Mesodermal cell (in vitro differentiated cells): ENCODE data around the gene CCDC148.
"Not testable (repeated sequence)": the region's sequence is repeated elsewhere in the genome, so short reads cannot be mapped to it uniquely, and the experiment has no call there.

Source experiments
- H3K27ac ChIP-seq: 2 replicates; pipeline ENCODE4 v1.7.0; 2013; ENCODE audit warnings: mild to moderate bottlenecking, low read depth, low read length, moderate library complexity; ENCODE audit not compliant: severe bottlenecking
- H3K36me3 ChIP-seq: 2 replicates; pipeline ENCODE4 v1.7.1; 2013; ENCODE audit warnings: mild to moderate bottlenecking, low read length, moderate library complexity; ENCODE audit not compliant: control insufficient read depth, insufficient read depth
- H3K4me1 ChIP-seq: one replicate; pipeline ENCODE4 v1.7.1; 2013; ENCODE audit warnings: mild to moderate bottlenecking, low read length; ENCODE audit not compliant: insufficient read depth, control insufficient read depth, poor library complexity, severe bottlenecking
- H3K4me3 ChIP-seq: 2 replicates; pipeline ENCODE4 v1.7.0; 2013; ENCODE audit warnings: low read length, control low read depth, mild to moderate bottlenecking; ENCODE audit not compliant: insufficient read depth, poor library complexity, severe bottlenecking; ENCODE audit errors: extremely low read depth
- H3K9me3 ChIP-seq: 2 replicates; pipeline ENCODE4 v1.7.1; 2013; ENCODE audit warnings: mild to moderate bottlenecking, low read length, moderate library complexity; ENCODE audit not compliant: control insufficient read depth
- WGBS, 2 experiments: methylation state at CpG; one replicate each; pipeline ENCODE4 v1.1.5; 2013; ENCODE audit warnings: missing lambda C conversion rate in 2 of 2; ENCODE audit not compliant: insufficient coverage in 2 of 2; 5-methylcytosine and 5-hydroxymethylcytosine counted together

CCDC148 gene

GRCh38 chr2:158482594-158482993 is 26.0 kb upstream of the CCDC148 start:
- Histone ChIP-seq H3K4me3 (no peak overlapping the region), H3K27ac (no peak overlapping the region), H3K9me3 (no peaks in the 10 kb centered on the region), H3K36me3 (no peaks in the 10 kb centered on the region), H3K4me1 (peaks cover 8% of the 10 kb centered on the region)

- Histone ChIP-seq H3K27ac (no peak overlapping the region), H3K4me3 (no peak overlapping the region), H3K36me3 (no peaks in the 10 kb centered on the region), H3K9me3 (no peaks in the 10 kb centered on the region), H3K4me1 (no peaks in the 10 kb centered on the region)
- WGBS, 2 experiments = no CpG with 5 or more reads among the region's 1 CpG
Observed at GRCh38 chr2:158481116-158481515, 24.6 kb upstream of the CCDC148 start.

- no CpG with 5 or more reads among the region's 1 CpG for WGBS, 2 experiments
- no peak overlapping the region for H3K27ac ChIP-seq
- H3K4me1 ChIP-seq = no peaks in the 10 kb centered on the region
- no peaks in the 10 kb centered on the region for H3K9me3 ChIP-seq
- no peak overlapping the region for H3K4me3 ChIP-seq
- H3K36me3 ChIP-seq = no peaks in the 10 kb centered on the region
Observed at GRCh38 chr2:158478816-158479215, 22.3 kb upstream of the CCDC148 start.

GRCh38 chr2:158478237-158478636 is 21.7 kb upstream of the CCDC148 start:
- no peak overlapping the region for H3K4me3 ChIP-seq
- H3K4me1 ChIP-seq = no peaks in the 10 kb centered on the region
- 92 to 95% methylated on average over 4 to 5 of the region's 6 CpGs for WGBS, 2 experiments
- no peak overlapping the region for H3K27ac ChIP-seq
- no peaks in the 10 kb centered on the region for H3K9me3 ChIP-seq
- H3K36me3 ChIP-seq = no peaks in the 10 kb centered on the region

GRCh38 chr2:158477202-158477601 is 20.6 kb upstream of the CCDC148 start:
- Histone ChIP-seq H3K4me1 (no peaks in the 10 kb centered on the region), H3K4me3 (no peak overlapping the region), H3K27ac (no peak overlapping the region), H3K9me3 (no peaks in the 10 kb centered on the region), H3K36me3 (peaks cover 3% of the 10 kb centered on the region)
- 87 to 96% methylated on average over 2 of the region's 3 CpGs for WGBS, 2 experiments

GRCh38 chr2:158474526-158475011 is 18.0 kb upstream of the CCDC148 start:
- 86 to 90% methylated on average over 1 to 2 of the region's 3 CpGs for WGBS, 2 experiments
- H3K9me3 ChIP-seq, H3K4me3 ChIP-seq, H3K4me1 ChIP-seq, H3K27ac ChIP-seq: not testable (repeated sequence)
- H3K36me3 ChIP-seq = peaks cover 19% of the 10 kb centered on the region

GRCh38 chr2:158473719-158474392 is 17.3 kb upstream of the CCDC148 start:
- no peaks in the 10 kb centered on the region for H3K9me3 ChIP-seq
- no peak overlapping the region for H3K27ac ChIP-seq
- H3K4me1 ChIP-seq = no peaks in the 10 kb centered on the region
- WGBS, 2 experiments = 60 to 64% methylated on average over 7 of the region's 8 CpGs
- H3K4me3 ChIP-seq = no peak overlapping the region
- H3K36me3 ChIP-seq = peaks cover 19% of the 10 kb centered on the region

- H3K36me3 ChIP-seq = peaks cover 19% of the 10 kb centered on the region
- WGBS, 2 experiments = 100% methylated on average over 1 of the region's 3 CpGs; no CpG with 5 or more reads in 1 of the 2 experiments
- not testable (repeated sequence) for H3K27ac ChIP-seq, H3K9me3 ChIP-seq, H3K4me1 ChIP-seq, H3K4me3 ChIP-seq
Observed at GRCh38 chr2:158473300-158473699, 16.7 kb upstream of the CCDC148 start.

GRCh38 chr2:158472829-158473228 is 16.3 kb upstream of the CCDC148 start:
- peaks cover 19% of the 10 kb centered on the region for H3K36me3 ChIP-seq
- 100% methylated on average over 1 of the region's 3 CpGs; no CpG with 5 or more reads in 1 of the 2 experiments for WGBS, 2 experiments
- not testable (repeated sequence) for H3K27ac ChIP-seq, H3K4me3 ChIP-seq, H3K4me1 ChIP-seq, H3K9me3 ChIP-seq

GRCh38 chr2:158467248-158467647 is 10.7 kb upstream of the CCDC148 start:
- Histone ChIP-seq H3K36me3 (peaks cover 16% of the 10 kb centered on the region), H3K9me3 (no peaks in the 10 kb centered on the region), H3K4me1 (no peaks in the 10 kb centered on the region), H3K4me3 (no peak overlapping the region), H3K27ac (no peak overlapping the region)
- 100% methylated on average over 1 to 3 of the region's 4 CpGs for WGBS, 2 experiments

GRCh38 chr2:158464426-158465281 is 8.1 kb upstream of the CCDC148 start:
- Histone ChIP-seq H3K9me3 (no peaks in the 10 kb centered on the region), H3K27ac (no peak overlapping the region), H3K4me3 (no peak overlapping the region), H3K4me1 (peaks cover 3% of the 10 kb centered on the region), H3K36me3 (peaks cover under 1% of the 10 kb centered on the region)
- WGBS, 2 experiments = 100% methylated on average over 1 of the region's 4 CpGs
